Ectodermal cell (in vitro differentiated cells): ENCODE results near the gene CCND1.

Experiments
- H3K27ac ChIP-seq: 2 replicates; pipeline ENCODE4 v1.7.0; 2013; ENCODE audit warnings: mild to moderate bottlenecking, low read depth, low read length; ENCODE audit not compliant: insufficient read depth, poor library complexity, severe bottlenecking
- H3K27me3 ChIP-seq: 2 replicates; pipeline ENCODE4 v1.7.0; 2013; ENCODE audit warnings: mild to moderate bottlenecking, low read length; ENCODE audit not compliant: insufficient read depth, control insufficient read depth, poor library complexity, severe bottlenecking
- H3K36me3 ChIP-seq: one replicate; pipeline ENCODE4 v1.7.0; 2013; ENCODE audit warnings: low read length; ENCODE audit not compliant: control insufficient read depth, insufficient read depth
- H3K4me1 ChIP-seq: one replicate; pipeline ENCODE4 v1.7.0; 2013; ENCODE audit warnings: low read length; ENCODE audit not compliant: control insufficient read depth, insufficient read depth
- H3K4me3 ChIP-seq: 2 replicates; pipeline ENCODE4 v1.7.0; 2013; ENCODE audit warnings: low read depth, low read length, control low read depth; ENCODE audit not compliant: insufficient read depth
- H3K9me3 ChIP-seq: 2 replicates; pipeline ENCODE4 v1.7.0; 2013; ENCODE audit warnings: mild to moderate bottlenecking, low read length, moderate library complexity; ENCODE audit not compliant: control insufficient read depth
- WGBS, 2 experiments: methylation state at CpG; one replicate each; pipeline ENCODE4 v1.1.7; 2013; ENCODE audit warnings: missing lambda C conversion rate in 2 of 2; 5-methylcytosine and 5-hydroxymethylcytosine counted together

Gene CCND1

GRCh38 chr11:69634590-69634989 lies 6.4 kb upstream of the CCND1 start:
- H3K4me3 ChIP-seq = no peak overlapping the region
- 69% methylated on average over 7 of the region's 7 CpGs for WGBS, 2 experiments
- no peak overlapping the region for H3K27ac ChIP-seq

DNA sequence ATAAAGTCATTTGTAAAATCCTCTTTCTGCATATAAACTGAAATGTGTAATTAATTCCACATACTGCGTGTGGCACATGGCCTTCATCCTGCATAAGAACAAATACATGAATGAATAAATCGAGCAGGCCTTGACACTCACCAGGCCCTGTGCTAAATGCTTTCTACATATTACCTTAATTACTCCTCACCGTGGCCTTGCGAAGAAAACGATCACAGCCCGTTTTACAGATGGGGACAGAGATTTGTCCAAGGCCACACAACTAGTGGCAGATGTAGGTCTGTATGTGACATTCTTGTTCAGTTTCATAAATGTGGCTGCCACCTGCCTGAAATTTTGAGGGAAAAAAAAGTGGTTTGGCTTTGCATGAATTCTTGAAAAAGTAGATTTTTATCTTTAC lies 5.8 kb upstream of the CCND1 start:
- Histone ChIP-seq H3K4me3 (no peak overlapping the region), H3K27me3 (peaks cover 28% of the 10 kb centered on the region), H3K27ac (no peak overlapping the region), H3K4me1 (peaks cover 18% of the 10 kb centered on the region), H3K9me3 (no peaks in the 10 kb centered on the region), H3K36me3 (no peaks in the 10 kb centered on the region)
- WGBS, 2 experiments = 86 to 89% methylated on average over 6 of the region's 6 CpGs

More at GRCh38 chr11:69634590-69634989, 6.4 kb upstream of the CCND1 start:
- peaks cover 28% of the 10 kb centered on the region for H3K27me3 ChIP-seq
- no peaks in the 10 kb centered on the region for H3K36me3 ChIP-seq
- H3K9me3 ChIP-seq = no peaks in the 10 kb centered on the region
- peaks cover 18% of the 10 kb centered on the region for H3K4me1 ChIP-seq

DNA sequence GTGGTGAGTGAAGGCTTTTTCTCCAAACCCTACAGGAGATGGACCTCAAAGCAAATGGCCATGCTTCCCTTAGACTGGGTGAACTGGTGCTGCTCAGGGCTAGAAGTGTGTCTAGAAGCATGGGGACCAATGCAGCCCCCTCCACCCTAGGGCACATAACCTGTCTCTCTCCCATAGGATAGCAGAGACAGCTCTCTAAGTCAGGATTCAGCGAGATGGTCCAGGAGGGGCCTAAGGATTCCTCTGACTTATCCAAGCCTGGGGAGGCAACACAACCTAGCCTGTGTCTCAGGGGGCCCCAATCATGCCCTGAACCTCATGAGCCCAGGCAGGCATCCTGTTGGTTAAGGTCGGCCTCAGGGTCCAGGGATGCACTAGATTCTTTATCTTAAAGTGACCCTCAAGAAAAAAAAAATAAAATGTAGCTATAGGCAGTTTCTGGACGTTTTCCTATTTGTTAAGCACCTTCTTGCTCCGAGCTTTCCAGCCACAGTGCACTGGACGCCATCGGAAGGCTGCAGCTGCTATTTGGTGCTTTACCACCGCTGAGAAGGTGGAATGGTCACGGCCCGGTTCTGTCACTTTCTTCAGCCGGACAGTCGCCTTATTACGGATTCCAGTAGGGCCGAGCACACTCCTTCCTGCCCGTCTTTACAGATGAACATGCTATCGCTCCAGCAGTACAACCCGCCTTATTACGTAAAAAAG lies 5.0 kb upstream of the CCND1 start:
- no peaks in the 10 kb centered on the region for H3K9me3 ChIP-seq
- peak overlapping the region; percentile 52 for H3K4me3 ChIP-seq
- WGBS, 2 experiments = 14% methylated on average over 17 of the region's 17 CpGs
- no peak overlapping the region for H3K27ac ChIP-seq
- peaks cover 18% of the 10 kb centered on the region for H3K4me1 ChIP-seq
- no peaks in the 10 kb centered on the region for H3K36me3 ChIP-seq
- peaks cover 28% of the 10 kb centered on the region for H3K27me3 ChIP-seq

DNA sequence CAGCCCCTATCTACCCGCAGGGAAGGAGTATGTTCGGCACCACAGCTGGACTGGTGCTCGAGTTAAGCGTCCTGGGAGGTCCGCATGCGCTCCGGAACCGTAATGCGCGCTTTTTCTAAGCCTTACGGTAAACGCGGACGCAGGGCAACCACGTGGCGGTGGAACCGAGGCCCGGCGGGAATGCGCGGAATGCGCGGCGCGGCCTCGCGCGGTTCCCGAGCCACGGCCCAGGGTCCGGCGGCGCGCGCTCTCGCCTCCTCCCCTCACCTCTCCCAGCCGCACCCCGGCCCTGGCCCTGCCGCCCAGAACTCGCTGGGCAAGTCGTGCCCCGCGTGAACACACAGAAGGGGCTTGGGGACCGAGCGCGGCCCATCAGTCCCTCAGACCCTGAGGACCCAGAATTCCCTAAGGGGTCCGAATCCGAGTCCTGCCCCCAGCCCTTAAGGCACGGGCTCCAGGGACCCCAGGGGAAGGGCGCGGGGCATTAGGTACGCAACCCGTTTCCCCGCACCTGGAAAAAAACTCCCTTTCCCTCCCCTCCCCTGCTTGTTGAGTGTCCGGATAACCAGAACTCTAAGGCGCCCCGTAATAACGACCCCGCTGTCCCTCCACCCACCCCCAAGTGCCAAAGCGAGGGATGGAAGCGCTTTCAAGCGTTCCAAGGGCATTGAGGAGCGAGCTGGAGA lies 4.3 kb upstream of the CCND1 start:
- peaks cover 18% of the 10 kb centered on the region for H3K4me1 ChIP-seq
- H3K36me3 ChIP-seq = no peaks in the 10 kb centered on the region
- peak overlapping the region; percentile 52 for H3K4me3 ChIP-seq
- no peaks in the 10 kb centered on the region for H3K9me3 ChIP-seq
- peaks cover 28% of the 10 kb centered on the region for H3K27me3 ChIP-seq
- H3K27ac ChIP-seq = no peak overlapping the region
- WGBS, 2 experiments = 0 to 1% methylated on average over 63 of the region's 63 CpGs

DNA sequence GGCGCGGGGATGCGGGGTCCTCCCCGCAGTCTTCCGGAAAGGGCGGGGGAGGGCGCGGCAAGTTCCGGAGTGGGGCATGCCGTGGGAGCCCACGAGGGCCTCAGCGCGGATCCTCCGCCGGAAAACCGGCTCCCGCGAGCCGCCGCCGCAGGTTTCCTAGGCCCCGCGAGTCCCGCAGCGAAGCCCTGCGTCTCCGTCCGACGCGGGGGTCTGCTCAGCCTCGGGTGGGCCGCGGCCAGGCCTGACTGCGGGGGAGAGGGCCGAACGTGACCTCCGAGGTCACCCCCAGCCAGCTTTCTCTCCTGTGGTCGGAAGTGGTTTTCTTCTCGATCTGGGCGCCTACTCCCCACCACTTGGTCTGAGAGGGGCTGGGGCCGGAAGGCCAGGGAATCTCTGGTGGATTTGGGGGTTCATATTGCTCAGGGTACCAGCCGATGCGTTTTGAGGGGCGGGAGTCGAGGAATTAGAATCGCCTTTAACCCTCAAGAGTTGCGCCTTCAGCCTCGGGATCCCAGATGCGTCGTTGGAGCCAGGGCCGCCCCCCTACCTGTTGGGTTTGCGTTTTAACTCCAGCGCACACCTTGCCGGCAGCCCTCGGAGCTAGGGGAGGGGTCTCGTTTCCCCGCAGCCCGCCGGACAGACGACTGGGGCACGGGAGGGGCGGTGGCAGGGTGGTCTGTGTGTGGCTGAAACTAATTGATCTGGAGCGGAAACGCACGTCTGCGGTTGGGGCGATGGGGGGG lies 3.6 kb upstream of the CCND1 start:
- peak overlapping the region; percentile 52 for H3K4me3 ChIP-seq

DNA sequence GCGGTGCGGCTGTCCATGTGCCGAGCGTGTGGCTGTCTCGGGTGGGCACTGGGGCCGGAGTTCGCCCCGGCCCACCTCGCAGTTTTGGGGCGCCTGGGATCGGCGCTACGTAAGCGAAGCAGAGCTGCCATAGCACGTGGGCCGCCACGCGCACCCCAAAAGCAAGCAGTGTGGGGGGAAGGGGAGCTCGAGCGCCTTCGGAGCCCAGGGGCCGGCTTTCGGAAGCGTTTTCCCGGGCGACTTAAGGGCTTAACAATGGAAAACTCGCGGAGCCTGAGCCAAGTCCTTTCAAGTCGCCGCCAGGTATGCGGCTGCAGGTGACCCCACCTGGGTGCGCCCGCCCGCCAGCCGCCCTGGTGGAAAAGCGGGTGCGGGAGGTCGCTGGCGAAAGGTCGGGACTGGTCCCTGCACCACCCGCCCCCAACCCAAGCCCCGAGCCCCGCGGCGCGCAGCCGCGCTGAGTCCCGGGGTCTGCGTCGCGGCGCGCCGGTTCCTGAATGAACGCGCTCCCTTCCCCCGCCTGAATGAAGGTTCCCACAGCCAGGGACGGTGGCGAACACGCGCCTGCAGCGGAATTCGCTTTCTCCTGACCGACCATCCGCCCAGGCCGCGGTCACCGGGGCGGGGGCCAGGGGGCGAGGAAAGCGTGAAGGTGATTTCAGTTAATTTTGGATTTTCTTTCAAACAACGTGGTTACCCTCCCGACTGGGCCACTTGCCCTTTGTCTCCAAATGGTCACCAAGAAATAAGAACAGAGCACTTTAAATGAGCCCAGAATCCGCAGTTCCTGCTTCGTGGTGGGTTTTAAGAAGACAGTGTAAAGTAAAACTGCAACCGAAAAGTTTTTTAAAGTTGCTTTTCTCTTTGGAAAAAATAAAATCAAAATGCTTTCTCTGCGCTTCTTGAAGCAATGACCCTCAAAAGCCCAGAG lies 2.8 kb upstream of the CCND1 start:
- no peaks in the 10 kb centered on the region for H3K9me3 ChIP-seq
- no peaks in the 10 kb centered on the region for H3K36me3 ChIP-seq
- peaks cover 18% of the 10 kb centered on the region for H3K4me1 ChIP-seq
- WGBS, 2 experiments = 1% methylated on average over 77 to 78 of the region's 78 CpGs
- H3K4me3 ChIP-seq = peak overlapping the region; percentile 52
- H3K27ac ChIP-seq = peak overlapping the region; percentile 86
- H3K27me3 ChIP-seq = peaks cover 28% of the 10 kb centered on the region

More for the DNA sequence above, 3.6 kb upstream of the CCND1 start:
- peaks cover 18% of the 10 kb centered on the region for H3K4me1 ChIP-seq
- H3K27me3 ChIP-seq = peaks cover 28% of the 10 kb centered on the region
- H3K27ac ChIP-seq = no peak overlapping the region
- 1% methylated on average over 67 of the region's 67 CpGs for WGBS, 2 experiments
- H3K9me3 ChIP-seq = no peaks in the 10 kb centered on the region
- H3K36me3 ChIP-seq = no peaks in the 10 kb centered on the region

GRCh38 chr11:69638941-69639681 lies 1.8 kb upstream of the CCND1 start:
- H3K27ac ChIP-seq = peak overlapping the region; percentile 86
- H3K4me3 ChIP-seq = peak overlapping the region; percentile 52
- no peaks in the 10 kb centered on the region for H3K9me3 ChIP-seq
- peaks cover 28% of the 10 kb centered on the region for H3K27me3 ChIP-seq
- peaks cover 5% of the 10 kb centered on the region for H3K36me3 ChIP-seq
- H3K4me1 ChIP-seq = peaks cover 26% of the 10 kb centered on the region
- WGBS, 2 experiments = 0% methylated on average over 60 to 64 of the region's 64 CpGs

DNA sequence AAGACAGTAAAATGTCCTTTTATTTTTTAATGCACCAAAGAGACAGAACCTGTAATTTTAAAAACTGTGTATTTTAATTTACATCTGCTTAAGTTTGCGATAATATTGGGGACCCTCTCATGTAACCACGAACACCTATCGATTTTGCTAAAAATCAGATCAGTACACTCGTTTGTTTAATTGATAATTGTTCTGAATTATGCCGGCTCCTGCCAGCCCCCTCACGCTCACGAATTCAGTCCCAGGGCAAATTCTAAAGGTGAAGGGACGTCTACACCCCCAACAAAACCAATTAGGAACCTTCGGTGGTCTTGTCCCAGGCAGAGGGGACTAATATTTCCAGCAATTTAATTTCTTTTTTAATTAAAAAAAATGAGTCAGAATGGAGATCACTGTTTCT lies 1.1 kb upstream of the CCND1 start:
- Histone ChIP-seq H3K9me3 (no peaks in the 10 kb centered on the region), H3K27ac (peak overlapping the region; percentile 81), H3K4me3 (peak overlapping the region; percentile 52), H3K36me3 (peaks cover 12% of the 10 kb centered on the region), H3K4me1 (peaks cover 28% of the 10 kb centered on the region), H3K27me3 (peaks cover 28% of the 10 kb centered on the region)
- 0 to 2% methylated on average over 5 to 9 of the region's 9 CpGs for WGBS, 2 experiments
